ENCODE results near the gene RHEBL1.

- no peak for TF ChIP-seq CTCF (IDR thresholded peaks at IDR 0.05)
- TF ChIP-seq POLR2A (IDR thresholded peaks at IDR 0.05), result no peak
- TF ChIP-seq EP300 (IDR thresholded peaks at IDR 0.05), result no peak
Measured at GRCh38 chr12:49028666-49029275, 41.0 kb downstream of the RHEBL1 start.

Measured in tibial nerve (tissue), 4 donors.